ENCODE data around the gene KCND2.

KCND2 gene

DNA sequence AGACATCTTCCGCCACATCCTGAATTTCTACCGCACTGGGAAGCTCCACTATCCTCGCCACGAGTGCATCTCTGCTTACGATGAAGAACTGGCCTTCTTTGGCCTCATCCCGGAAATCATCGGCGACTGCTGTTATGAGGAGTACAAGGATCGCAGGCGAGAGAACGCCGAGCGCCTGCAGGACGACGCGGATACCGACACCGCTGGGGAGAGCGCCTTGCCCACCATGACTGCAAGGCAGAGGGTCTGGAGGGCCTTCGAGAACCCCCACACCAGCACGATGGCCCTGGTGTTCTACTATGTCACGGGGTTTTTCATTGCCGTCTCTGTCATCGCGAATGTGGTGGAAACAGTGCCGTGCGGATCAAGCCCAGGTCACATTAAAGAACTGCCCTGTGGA, 1.9 kb downstream of the KCND2 start:
- no peaks in the 10 kb centered on the region for H3K79me2 ChIP-seq (ENCODE audit: insufficient read depth, low read length)
- H2AFZ ChIP-seq (ENCODE audit: low read depth, low read length): no peak overlapping the region
- no peak overlapping the region for H3K27ac ChIP-seq (ENCODE audit: low read length)
- no peak overlapping the region for H3K4me3 ChIP-seq (ENCODE audit: low read depth in 1 of 2, low read length in 2 of 2)
- H3K9ac ChIP-seq (ENCODE audit: low read depth, low read length): no peak overlapping the region
- DNase-seq (no peak), ATAC-seq (ENCODE audit: insufficient read depth, low read depth) (no peak)
- no peaks in the 10 kb centered on the region for H3K27me3 ChIP-seq (ENCODE audit: insufficient read depth, low read length, poor library complexity)
- H3K4me2 ChIP-seq (ENCODE audit: insufficient read depth, low read length): no peak overlapping the region
- H3K4me1 ChIP-seq (ENCODE audit: insufficient read depth, low read length): no peaks in the 10 kb centered on the region
- TF ChIP-seq, protein P1, sequence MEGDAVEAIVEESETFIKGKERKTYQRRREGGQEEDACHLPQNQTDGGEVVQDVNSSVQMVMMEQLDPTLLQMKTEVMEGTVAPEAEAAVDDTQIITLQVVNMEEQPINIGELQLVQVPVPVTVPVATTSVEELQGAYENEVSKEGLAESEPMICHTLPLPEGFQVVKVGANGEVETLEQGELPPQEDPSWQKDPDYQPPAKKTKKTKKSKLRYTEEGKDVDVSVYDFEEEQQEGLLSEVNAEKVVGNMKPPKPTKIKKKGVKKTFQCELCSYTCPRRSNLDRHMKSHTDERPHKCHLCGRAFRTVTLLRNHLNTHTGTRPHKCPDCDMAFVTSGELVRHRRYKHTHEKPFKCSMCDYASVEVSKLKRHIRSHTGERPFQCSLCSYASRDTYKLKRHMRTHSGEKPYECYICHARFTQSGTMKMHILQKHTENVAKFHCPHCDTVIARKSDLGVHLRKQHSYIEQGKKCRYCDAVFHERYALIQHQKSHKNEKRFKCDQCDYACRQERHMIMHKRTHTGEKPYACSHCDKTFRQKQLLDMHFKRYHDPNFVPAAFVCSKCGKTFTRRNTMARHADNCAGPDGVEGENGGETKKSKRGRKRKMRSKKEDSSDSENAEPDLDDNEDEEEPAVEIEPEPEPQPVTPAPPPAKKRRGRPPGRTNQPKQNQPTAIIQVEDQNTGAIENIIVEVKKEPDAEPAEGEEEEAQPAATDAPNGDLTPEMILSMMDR (IDR thresholded peaks at IDR 0.05; ENCODE audit: borderline replicate concordance, extremely low read depth, low read length, poor library complexity, severe bottlenecking): no peak
- no peak for TF ChIP-seq EZH2 (IDR thresholded peaks at IDR 0.05; ENCODE audit: borderline replicate concordance, low read depth, low read length, severe bottlenecking)
- no peaks in the 10 kb centered on the region for H3K9me3 ChIP-seq (ENCODE audit: insufficient read depth, low read length, severe bottlenecking)
- no peaks in the 10 kb centered on the region for H4K20me1 ChIP-seq (ENCODE audit: insufficient read depth, low read length)
- H3K36me3 ChIP-seq (ENCODE audit: insufficient read depth, low read length): no peaks in the 10 kb centered on the region

DNA sequence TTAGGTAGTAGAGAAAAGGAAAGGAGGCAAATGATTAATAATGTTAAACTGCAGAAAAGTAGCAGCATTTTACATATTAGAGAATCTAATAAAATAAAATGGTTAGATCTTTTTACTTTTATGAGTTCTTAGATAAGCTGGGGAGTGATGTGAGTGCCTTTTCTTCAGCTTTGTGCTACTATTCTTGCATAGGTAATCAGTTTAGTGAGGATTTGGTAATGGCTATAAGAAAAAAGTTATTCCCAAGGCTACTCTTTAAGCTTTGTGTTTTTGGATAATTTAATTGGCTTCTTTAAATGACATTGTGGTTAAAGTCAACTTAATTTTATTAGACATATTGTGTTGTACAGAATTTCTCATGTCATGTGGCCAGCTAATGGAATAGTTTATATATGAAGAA, 3.7 kb downstream of the KCND2 start:
- Histone ChIP-seq H3K27me3 (ENCODE audit: insufficient read depth, low read length, poor library complexity) (no peaks in the 10 kb centered on the region), H2AFZ (ENCODE audit: low read depth, low read length) (no peak overlapping the region), H3K36me3 (ENCODE audit: insufficient read depth, low read length) (no peaks in the 10 kb centered on the region), H3K4me1 (ENCODE audit: insufficient read depth, low read length) (no peaks in the 10 kb centered on the region), H3K4me2 (ENCODE audit: insufficient read depth, low read length) (no peak overlapping the region), H3K79me2 (ENCODE audit: insufficient read depth, low read length) (no peaks in the 10 kb centered on the region), H3K27ac (ENCODE audit: low read length) (no peak overlapping the region), H4K20me1 (ENCODE audit: insufficient read depth, low read length) (no peaks in the 10 kb centered on the region), H3K9me3 (ENCODE audit: insufficient read depth, low read length, severe bottlenecking) (no peaks in the 10 kb centered on the region), H3K9ac (ENCODE audit: low read depth, low read length) (no peak overlapping the region), H3K4me3 (ENCODE audit: low read depth in 1 of 2, low read length in 2 of 2) (no peak overlapping the region)
- ATAC-seq (ENCODE audit: insufficient read depth, low read depth) (no peak), DNase-seq (no peak)
- TF ChIP-seq EZH2 (IDR thresholded peaks at IDR 0.05; ENCODE audit: borderline replicate concordance, low read depth, low read length, severe bottlenecking): no peak

DNA sequence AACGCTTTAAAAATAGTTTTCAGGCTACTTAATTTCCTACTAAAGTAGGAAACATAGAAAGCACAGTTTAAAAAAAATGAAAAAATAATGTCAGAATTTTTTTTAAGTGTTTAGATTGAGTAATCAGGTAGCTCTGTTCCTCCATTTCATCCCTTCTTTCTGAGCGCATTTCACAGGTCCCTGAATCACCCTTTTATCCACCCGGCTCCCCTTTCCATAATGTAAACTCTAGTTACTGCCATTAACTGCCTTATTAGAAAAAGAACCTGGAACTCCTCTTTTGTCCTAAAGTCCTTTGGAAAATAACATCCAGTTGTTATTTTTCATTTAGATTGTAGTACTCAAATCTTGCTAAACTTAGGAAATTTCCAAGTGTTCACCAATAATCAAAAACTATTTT, 5.8 kb downstream of the KCND2 start:
- Histone ChIP-seq H3K79me2 (ENCODE audit: insufficient read depth, low read length) (no peaks in the 10 kb centered on the region), H3K27me3 (ENCODE audit: insufficient read depth, low read length, poor library complexity) (no peaks in the 10 kb centered on the region), H3K4me1 (ENCODE audit: insufficient read depth, low read length) (no peaks in the 10 kb centered on the region), H3K4me3 (ENCODE audit: low read depth in 1 of 2, low read length in 2 of 2) (no peak overlapping the region), H4K20me1 (ENCODE audit: insufficient read depth, low read length) (no peaks in the 10 kb centered on the region), H3K36me3 (ENCODE audit: insufficient read depth, low read length) (no peaks in the 10 kb centered on the region), H2AFZ (ENCODE audit: low read depth, low read length) (no peak overlapping the region), H3K4me2 (ENCODE audit: insufficient read depth, low read length) (no peak overlapping the region), H3K9ac (ENCODE audit: low read depth, low read length) (no peak overlapping the region), H3K27ac (ENCODE audit: low read length) (no peak overlapping the region), H3K9me3 (ENCODE audit: insufficient read depth, low read length, severe bottlenecking) (no peaks in the 10 kb centered on the region)
- TF ChIP-seq, protein P1 (IDR thresholded peaks at IDR 0.05; ENCODE audit: borderline replicate concordance, extremely low read depth, low read length, poor library complexity, severe bottlenecking): no peak
- no peak for TF ChIP-seq EZH2 (IDR thresholded peaks at IDR 0.05; ENCODE audit: borderline replicate concordance, low read depth, low read length, severe bottlenecking)
- DNase-seq (no peak), ATAC-seq (ENCODE audit: insufficient read depth, low read depth) (no peak)

DNA sequence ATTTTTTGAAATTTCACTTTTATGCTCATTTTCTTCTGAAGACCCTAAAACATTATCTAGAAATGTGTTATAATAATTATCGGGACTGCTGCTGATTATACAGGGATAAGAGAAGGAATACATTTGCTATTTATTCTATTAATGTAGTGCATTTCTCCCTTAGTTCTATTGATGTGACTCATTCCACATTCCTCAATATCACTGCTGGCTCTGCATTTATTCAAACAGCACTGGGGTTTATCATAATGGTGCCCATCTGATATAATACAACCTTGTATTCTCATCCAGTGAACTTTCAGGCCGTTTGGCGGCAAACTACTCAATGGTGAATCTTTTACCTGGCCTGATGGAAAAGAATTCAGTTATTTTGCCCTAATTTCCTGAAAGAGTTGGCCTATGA, 7.8 kb downstream of the KCND2 start:
- no peak overlapping the region for H3K27ac ChIP-seq (ENCODE audit: low read length)
- H3K27me3 ChIP-seq (ENCODE audit: insufficient read depth, low read length, poor library complexity): no peaks in the 10 kb centered on the region
- H3K4me2 ChIP-seq (ENCODE audit: insufficient read depth, low read length): no peak overlapping the region
- ATAC-seq (ENCODE audit: insufficient read depth, low read depth): no peak
- TF ChIP-seq EZH2 (IDR thresholded peaks at IDR 0.05; ENCODE audit: borderline replicate concordance, low read depth, low read length, severe bottlenecking): no peak
- TF ChIP-seq, protein P1 (IDR thresholded peaks at IDR 0.05; ENCODE audit: borderline replicate concordance, extremely low read depth, low read length, poor library complexity, severe bottlenecking): no peak
- DNase-seq: no peak
- H3K79me2 ChIP-seq (ENCODE audit: insufficient read depth, low read length): no peaks in the 10 kb centered on the region
- H3K36me3 ChIP-seq (ENCODE audit: insufficient read depth, low read length): no peaks in the 10 kb centered on the region
- H3K9ac ChIP-seq (ENCODE audit: low read depth, low read length): no peak overlapping the region
- H3K9me3 ChIP-seq (ENCODE audit: insufficient read depth, low read length, severe bottlenecking): no peaks in the 10 kb centered on the region
- no peak overlapping the region for H3K4me3 ChIP-seq (ENCODE audit: low read depth in 1 of 2, low read length in 2 of 2)
- H2AFZ ChIP-seq (ENCODE audit: low read depth, low read length): no peak overlapping the region
- no peaks in the 10 kb centered on the region for H3K4me1 ChIP-seq (ENCODE audit: insufficient read depth, low read length)
- H4K20me1 ChIP-seq (ENCODE audit: insufficient read depth, low read length): no peaks in the 10 kb centered on the region

Measured in DND-41 (cell line).